Adrenal gland (tissue), 12 donors: Measurements from ENCODE around the gene NYNRIN. TPM values are rescaled to one million over a fixed set of nuclear protein-coding genes. Genes with fewer than 3 reads are reported as not detected.
"Not testable (repeated sequence)": the region's sequence is repeated elsewhere in the genome, so short reads cannot be mapped to it uniquely, and the experiment has no call there.

Experiments
- DNase-seq, 7 donors: peaks; one replicate each; pipeline ENCODE4 v3.0.0-alpha.2; 2019 to 2020
- H3K27ac ChIP-seq, 5 donors: fragments of 200-600 bp; sonication (generic) in 4 of 5; 1 replicate in 3 of 5; 2 replicates in 2 of 5; pipeline versions ENCODE4 v1.5.1 to v1.8.0; 2016 to 2020; ENCODE audit warnings: mild to moderate bottlenecking in 1 of 5
- H3K27me3 ChIP-seq: fragments of 200-600 bp; 2 replicates; pipeline ENCODE4 v1.8.0; 2021
- H3K36me3 ChIP-seq, 2 donors: fragments of 200-600 bp; replicated peaks in 1 of 2; 1 replicate in 1 of 2; 2 replicates in 1 of 2; pipeline versions ENCODE4 v1.5.1 to v1.8.0; 2018 to 2022
- H3K4me1 ChIP-seq, 2 donors: fragments of 200-600 bp; replicated peaks in 1 of 2; 1 replicate in 1 of 2; 2 replicates in 1 of 2; pipeline versions ENCODE4 v1.5.1 to v1.8.0; 2018 to 2021
- H3K4me3 ChIP-seq, 4 donors: fragments of 200-600 bp; sonication (generic) in 3 of 4; one replicate each; pipeline ENCODE4 v1.5.1; 2016 to 2018
- H3K9me3 ChIP-seq, 3 donors: fragments of 200-600 bp; sonication (generic) in 1 of 3; replicated peaks in 1 of 3; 1 replicate in 2 of 3; 2 replicates in 1 of 3; pipeline versions ENCODE4 v1.5.1 to v1.8.0; 2016 to 2021
- CTCF ChIP-seq, 6 experiments: fragments of 450-650 bp in 4 of 6; fragments of 200-600 bp in 2 of 6; sonication (generic) in 1 of 6; IDR thresholded peaks; 1 replicate in 5 of 6; 2 replicates in 1 of 6; pipeline versions ENCODE4 v1.5.1 to v1.8.0; 2016 to 2021; ENCODE audit warnings: antibody characterized with exemption in 6 of 6, mild to moderate bottlenecking in 2 of 6, moderate library complexity in 1 of 6
- POLR2A ChIP-seq, 2 donors: fragments of 450-650 bp; IDR thresholded peaks; one replicate each; pipeline ENCODE4 v1.6.1; 2017; ENCODE audit warnings: antibody characterized with exemption in 2 of 2, mild to moderate bottlenecking in 2 of 2, moderate library complexity in 1 of 2
- WGBS, 4 donors: extraction: QIAGEN DNeasy Blood & Tissue Kit in 2 of 4; methylation state at CpG; one replicate each; pipeline versions ENCODE4 v1.1.5 to v1.1.7; 2013 to 2017; 5-methylcytosine and 5-hydroxymethylcytosine counted together
- intact Hi-C, 2 donors: fragments of 100-400 bp; cut with DNase I; formaldehyde crosslinking; loops; one replicate each; pipeline versions ENCODE4 v1.14.1 to v1.15.0; 2022 to 2023
- polyA plus RNA-seq, 3 donors: library from polyadenylated mRNA; stranded (reverse); fragments of 200-250 nt in 2 of 3; fragments of 350-450 nt in 1 of 3; fragmentation: Illumina TruSeq in 1 of 3; extraction: RNeasy Lipid Tissue Mini Kit (QIAGEN cat#74804) in 1 of 3; gene quantifications; one replicate each; pipeline ENCODE4 v1.2.3, GENCODE V29; 2013 to 2014
- total RNA-seq, 9 donors: library from RNA; depleted of rRNA in 4 of 9; stranded (reverse); fragments of >200 nt in 4 of 9; fragments of 120-200 nt in 1 of 9; fragmentation: NEBNext Ultra II Directional in 1 of 9; extraction: Animal tissue kit (Norgen Biotek cat#: 25700) in 1 of 9; gene quantifications; one replicate each; pipeline versions ENCODE4 v1.1.0 to v1.2.4, GENCODE V29; 2013 to 2023
- donor health status: healthy with polysubstance abuse.
- donor health status: Bipolar disorder and iron deficiency.
- donor health status: DM: yes; HTN: yes; CAD: no.
- donor health status: DM: no; HTN: no; CAD: no.
- donor health status: DM: no; HTN: no; CAD: no.
- donor health status: DM: yes; HTN: yes; CAD: no.

NYNRIN gene
- total and polyA plus RNA-seq, 12 donors, result 2.2 to 11.0 (median 6.7) TPM

GRCh38 chr14:24443053-24443665, 44.4 kb downstream of the NYNRIN start:
- H3K36me3 ChIP-seq, result peaks cover 0 to 21% of the 10 kb centered on the region in 2 donors
- WGBS, 4 donors, result 3 to 8% (median 6%) methylated on average over 6 to 7 of the region's 7 CpGs
- no peaks in the 10 kb centered on the region for H3K9me3 ChIP-seq
- TF ChIP-seq CTCF (IDR thresholded peaks at IDR 0.05) (no peak), POLR2A (IDR thresholded peaks at IDR 0.05) (no peak)
- no peak for DNase-seq
- peak overlapping the region in 4 of 5 donors; percentile 96 to 100 (median 100) for H3K27ac ChIP-seq
- no peaks in the 10 kb centered on the region for H3K27me3 ChIP-seq
- peaks cover 14 to 44% of the 10 kb centered on the region in 2 donors for H3K4me1 ChIP-seq
- peak overlapping the region in 2 of 4 donors; percentile 35 to 72 for H3K4me3 ChIP-seq
- intact Hi-C loops, result loop anchor here in 1 of 2 donors (5.0 kb wide), 1 partner anchor 206 kb away; no protein-coding TSS in a partner anchor

- H3K9me3 ChIP-seq, intact Hi-C loops, DNase-seq, H3K27me3 ChIP-seq, H3K4me3 ChIP-seq, H3K4me1 ChIP-seq, H3K27ac ChIP-seq, H3K36me3 ChIP-seq: not testable (repeated sequence)
- 72 to 85% (median 80%) methylated on average over 2 of the region's 2 CpGs for WGBS, 4 donors
Measured at GRCh38 chr14:24450828-24451227, 52.0 kb downstream of the NYNRIN start.

- no peak overlapping the region for H3K4me3 ChIP-seq
- no peaks in the 10 kb centered on the region for H3K36me3 ChIP-seq
- intact Hi-C loops, result no loop called here
- peaks cover 0 to 7% (median 0%) of the 10 kb centered on the region in 3 donors for H3K9me3 ChIP-seq
- H3K4me1 ChIP-seq, result no peaks in the 10 kb centered on the region
- no peaks in the 10 kb centered on the region for H3K27me3 ChIP-seq
- no peak overlapping the region for H3K27ac ChIP-seq
- no peak for TF ChIP-seq CTCF (IDR thresholded peaks at IDR 0.05)
- DNase-seq, result no peak
Measured at GRCh38 chr14:24456980-24457379, 58.2 kb downstream of the NYNRIN start.

GRCh38 chr14:24458736-24459135, 59.9 kb downstream of the NYNRIN start:
- Histone ChIP-seq H3K27me3 (no peaks in the 10 kb centered on the region), H3K4me1 (no peaks in the 10 kb centered on the region), H3K27ac (no peak overlapping the region), H3K36me3 (no peaks in the 10 kb centered on the region), H3K4me3 (no peak overlapping the region), H3K9me3 (peaks cover 0 to 7% (median 0%) of the 10 kb centered on the region in 3 donors)
- TF ChIP-seq CTCF (IDR thresholded peaks at IDR 0.05) (no peak), POLR2A (IDR thresholded peaks at IDR 0.05) (no peak)
- no peak for DNase-seq
- intact Hi-C loops, result no loop called here
- 75 to 93% (median 80%) methylated on average over 1 of the region's 1 CpG for WGBS, 4 donors

- Histone ChIP-seq H3K4me1 (no peaks in the 10 kb centered on the region), H3K27ac (no peak overlapping the region), H3K4me3 (no peak overlapping the region), H3K9me3 (peaks cover 0 to 7% (median 0%) of the 10 kb centered on the region in 3 donors), H3K36me3 (no peaks in the 10 kb centered on the region), H3K27me3 (no peaks in the 10 kb centered on the region)
- WGBS, 4 donors, result 71 to 89% (median 83%) methylated on average over 3 of the region's 3 CpGs
- TF ChIP-seq CTCF (IDR thresholded peaks at IDR 0.05) (no peak), POLR2A (IDR thresholded peaks at IDR 0.05) (no peak)
- no peak for DNase-seq
- intact Hi-C loops, result no loop called here
Measured at GRCh38 chr14:24459331-24459730, 60.5 kb downstream of the NYNRIN start.
